GM12872 (cell line): ENCODE results near the gene DDX3X.

Experiments used
- TF ChIP-seq, protein P1 (sequence below): IDR thresholded peaks from 3 replicates; pipeline ENCODE4 v1.5.1; 2011; ENCODE audit warnings: low read depth, mild to moderate bottlenecking, low read length, moderate library complexity; ENCODE audit not compliant: insufficient read depth

DDX3X gene

GRCh38 chrX:41412261-41413081 lies 78.5 kb downstream of the DDX3X start:
- TF ChIP-seq, protein P1, sequence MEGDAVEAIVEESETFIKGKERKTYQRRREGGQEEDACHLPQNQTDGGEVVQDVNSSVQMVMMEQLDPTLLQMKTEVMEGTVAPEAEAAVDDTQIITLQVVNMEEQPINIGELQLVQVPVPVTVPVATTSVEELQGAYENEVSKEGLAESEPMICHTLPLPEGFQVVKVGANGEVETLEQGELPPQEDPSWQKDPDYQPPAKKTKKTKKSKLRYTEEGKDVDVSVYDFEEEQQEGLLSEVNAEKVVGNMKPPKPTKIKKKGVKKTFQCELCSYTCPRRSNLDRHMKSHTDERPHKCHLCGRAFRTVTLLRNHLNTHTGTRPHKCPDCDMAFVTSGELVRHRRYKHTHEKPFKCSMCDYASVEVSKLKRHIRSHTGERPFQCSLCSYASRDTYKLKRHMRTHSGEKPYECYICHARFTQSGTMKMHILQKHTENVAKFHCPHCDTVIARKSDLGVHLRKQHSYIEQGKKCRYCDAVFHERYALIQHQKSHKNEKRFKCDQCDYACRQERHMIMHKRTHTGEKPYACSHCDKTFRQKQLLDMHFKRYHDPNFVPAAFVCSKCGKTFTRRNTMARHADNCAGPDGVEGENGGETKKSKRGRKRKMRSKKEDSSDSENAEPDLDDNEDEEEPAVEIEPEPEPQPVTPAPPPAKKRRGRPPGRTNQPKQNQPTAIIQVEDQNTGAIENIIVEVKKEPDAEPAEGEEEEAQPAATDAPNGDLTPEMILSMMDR: no peak
